ENCODE results near the gene DBET. TPM values are rescaled to one million over a fixed set of nuclear protein-coding genes. Genes with fewer than 3 reads are reported as not detected.
"Not testable (repeated sequence)": the region's sequence is repeated elsewhere in the genome, so short reads cannot be mapped to it uniquely, and the experiment has no call there.

DBET gene
- total RNA-seq, 1 donor from 2014 or later = not detected

DNA sequence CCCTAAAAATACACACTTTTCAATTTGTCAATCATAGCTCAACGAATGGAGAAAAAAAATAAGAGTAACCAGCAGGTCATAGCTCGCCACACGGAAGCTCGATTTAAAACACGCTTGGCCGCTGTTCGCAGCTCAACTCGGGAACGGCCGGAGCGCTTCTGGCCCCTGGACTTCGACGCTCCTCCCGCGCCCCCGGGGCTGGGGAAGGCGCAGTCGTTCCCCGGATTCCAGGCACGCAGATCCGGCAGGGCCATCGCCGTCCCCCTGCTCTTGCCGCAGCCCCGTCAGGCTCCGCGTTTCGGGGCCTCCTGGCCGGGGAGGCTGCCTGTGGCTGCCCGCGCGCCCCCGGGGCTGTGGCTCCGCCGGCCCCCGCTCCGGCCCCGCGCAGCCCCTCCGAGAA is 23.4 kb upstream of the DBET start:
- ATAC-seq; DNase-seq (ENCODE audit: missing footprints); intact Hi-C loops (cut with DNase I): not testable (repeated sequence)

DNA sequence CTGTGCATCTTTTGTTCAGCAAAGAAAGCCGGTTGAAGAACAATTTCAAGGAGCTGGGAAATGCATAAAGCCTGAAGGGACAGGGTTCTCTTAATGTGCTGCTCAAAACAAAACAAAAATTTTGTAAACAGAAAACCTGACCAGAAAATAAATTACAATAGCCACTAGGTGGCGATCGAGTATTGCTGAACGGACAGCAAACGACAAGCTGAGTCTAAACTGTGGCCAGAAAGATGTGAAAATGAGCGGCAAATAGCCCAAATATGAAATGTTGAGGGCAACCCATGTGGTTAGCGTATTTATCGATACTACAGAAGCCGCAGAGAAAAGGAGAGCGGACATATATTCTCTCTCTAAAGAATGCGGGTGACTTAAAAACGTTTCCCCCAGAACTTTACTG is 16.7 kb upstream of the DBET start:
- intact Hi-C loops (cut with DNase I); ATAC-seq; DNase-seq (ENCODE audit: missing footprints): not testable (repeated sequence)

- DNase-seq (ENCODE audit: missing footprints); ATAC-seq; intact Hi-C loops (cut with DNase I): not testable (repeated sequence)
These were observed 14.7 kb upstream of the DBET start for GRCh38 chr4:190049378-190050239.

DNA sequence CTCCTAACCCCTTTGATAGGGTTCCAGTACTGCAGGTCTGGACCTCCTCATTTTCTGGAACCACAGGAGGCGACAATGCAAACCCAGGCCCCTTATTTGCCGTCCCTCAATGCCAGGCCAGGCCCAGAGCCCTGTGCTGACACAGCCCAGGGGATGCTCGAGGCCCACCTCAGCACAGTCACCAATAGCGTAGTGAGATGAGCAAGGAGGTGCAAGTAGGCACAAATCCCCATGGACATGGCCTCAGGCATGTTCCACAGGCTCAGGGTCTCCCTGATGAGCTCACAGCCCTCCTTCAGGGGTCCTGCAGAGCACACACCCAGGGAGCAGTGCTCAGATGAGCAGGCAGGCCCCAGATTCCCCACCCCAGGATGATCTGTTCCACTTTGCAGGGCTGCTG is 5.3 kb upstream of the DBET start:
- intact Hi-C loops (cut with DNase I); ATAC-seq; DNase-seq (ENCODE audit: missing footprints): not testable (repeated sequence)

GRCh38 chr4:190064805-190065204 is 503 bp downstream of the DBET start:
- intact Hi-C loops (cut with DNase I); ATAC-seq; DNase-seq (ENCODE audit: missing footprints): not testable (repeated sequence)

DNA sequence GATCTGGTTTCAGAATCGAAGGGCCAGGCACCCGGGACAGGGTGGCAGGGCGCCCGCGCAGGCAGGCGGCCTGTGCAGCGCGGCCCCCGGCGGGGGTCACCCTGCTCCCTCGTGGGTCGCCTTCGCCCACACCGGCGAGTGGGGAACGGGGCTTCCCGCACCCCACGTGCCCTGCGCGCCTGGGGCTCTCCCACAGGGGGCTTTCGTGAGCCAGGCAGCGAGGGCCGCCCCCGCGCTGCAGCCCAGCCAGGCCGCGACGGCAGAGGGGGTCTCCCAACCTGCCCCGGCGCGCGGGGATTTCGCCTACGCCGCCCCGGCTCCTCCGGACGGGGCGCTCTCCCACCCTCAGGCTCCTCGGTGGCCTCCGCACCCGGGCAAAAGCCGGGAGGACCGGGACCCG is 4.0 kb downstream of the DBET start:
- ATAC-seq; DNase-seq (ENCODE audit: missing footprints); intact Hi-C loops (cut with DNase I): not testable (repeated sequence)

- intact Hi-C loops (cut with DNase I); DNase-seq (ENCODE audit: missing footprints); ATAC-seq: not testable (repeated sequence)
These were observed 28.8 kb downstream of the DBET start for GRCh38 chr4:190093052-190093451.

GRCh38 chr4:190094031-190094430 is 29.7 kb downstream of the DBET start:
- ATAC-seq; DNase-seq (ENCODE audit: missing footprints); intact Hi-C loops (cut with DNase I): not testable (repeated sequence)

- intact Hi-C loops (cut with DNase I); ATAC-seq; DNase-seq (ENCODE audit: missing footprints): not testable (repeated sequence)
These were observed 31.0 kb downstream of the DBET start for GRCh38 chr4:190095335-190095734.

DNA sequence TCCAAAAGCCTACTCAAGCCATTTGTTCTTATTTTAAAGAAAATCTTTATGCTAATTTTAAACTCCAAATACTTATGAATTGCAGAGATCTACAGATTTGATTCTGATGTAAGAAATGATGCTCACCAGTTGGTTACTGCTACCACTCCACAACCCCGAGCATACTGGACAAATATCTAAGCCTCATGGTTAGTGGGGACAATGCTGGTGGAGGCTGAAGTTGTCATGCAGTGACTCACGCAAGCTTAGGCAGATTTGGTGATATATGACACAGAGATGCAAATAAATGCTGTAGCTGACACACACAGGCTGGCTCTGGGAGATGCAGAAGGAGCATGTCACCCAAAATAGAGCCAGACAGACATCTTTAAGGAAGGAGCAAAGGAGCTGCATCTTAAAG is 35.3 kb downstream of the DBET start:
- intact Hi-C loops (cut with DNase I); ATAC-seq; DNase-seq (ENCODE audit: missing footprints): not testable (repeated sequence)

DNA sequence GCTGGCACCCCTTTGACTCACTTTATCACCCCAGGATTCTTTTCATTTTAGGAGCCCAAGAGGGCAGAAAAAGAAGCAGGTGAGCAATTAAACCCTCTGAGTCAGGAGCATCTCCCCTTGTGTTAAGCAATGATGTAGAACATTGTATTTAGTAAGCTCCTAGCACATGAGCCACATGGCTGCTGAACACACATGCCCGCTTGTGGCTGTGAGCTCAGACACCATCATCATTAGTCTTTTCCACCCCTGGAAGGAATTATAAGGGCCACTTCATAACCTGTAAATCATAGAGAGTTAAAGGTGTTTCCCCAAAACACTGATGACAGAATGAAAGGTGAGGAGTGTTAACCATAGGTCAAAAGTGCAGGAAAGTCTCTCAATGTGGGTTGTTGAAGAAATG is 37.2 kb downstream of the DBET start:
- ATAC-seq; DNase-seq (ENCODE audit: missing footprints); intact Hi-C loops (cut with DNase I): not testable (repeated sequence)

GRCh38 chr4:190106191-190106590 is 41.9 kb downstream of the DBET start:
- DNase-seq (ENCODE audit: missing footprints); ATAC-seq; intact Hi-C loops (cut with DNase I): not testable (repeated sequence)

- intact Hi-C loops (cut with DNase I); ATAC-seq: not testable (repeated sequence)
These were observed 42.5 kb downstream of the DBET start for GRCh38 chr4:190106611-190107480.

DNA sequence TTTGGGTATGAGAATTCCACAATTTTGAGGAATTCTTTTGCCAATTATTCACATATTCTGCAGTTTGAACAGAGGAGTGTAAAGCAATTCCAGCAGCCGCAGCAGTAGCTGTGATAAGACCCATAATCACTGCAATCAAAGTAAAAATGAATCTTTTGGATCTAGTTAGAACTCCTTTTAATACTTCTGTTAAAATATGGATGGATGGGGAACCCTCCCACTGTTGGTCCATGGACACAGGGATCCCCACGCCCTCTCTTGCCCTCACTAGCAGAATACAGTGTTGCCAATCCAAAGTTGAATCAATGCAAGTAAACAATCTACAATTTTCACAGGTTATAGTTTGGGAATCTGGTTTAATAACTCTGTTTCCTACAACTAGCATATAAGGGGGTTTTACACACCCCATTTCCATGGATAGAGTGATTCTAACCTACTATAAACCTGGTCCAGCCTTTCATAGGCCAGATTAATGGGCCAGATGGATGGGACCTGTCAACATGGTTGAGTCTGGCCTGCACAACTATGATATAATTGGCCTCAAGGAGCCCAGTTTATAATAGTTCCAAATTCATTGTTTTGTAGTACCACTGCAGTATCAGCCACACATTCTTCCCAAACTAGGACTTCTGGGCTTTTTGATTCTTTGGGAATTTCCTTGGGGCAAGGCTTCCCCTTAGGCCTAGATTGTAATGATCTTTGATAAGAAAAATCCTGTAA is 43.6 kb downstream of the DBET start:
- intact Hi-C loops (cut with DNase I); DNase-seq (ENCODE audit: missing footprints); ATAC-seq: not testable (repeated sequence)

More at GRCh38 chr4:190106611-190107480, 42.5 kb downstream of the DBET start:
- not testable (repeated sequence) for DNase-seq (ENCODE audit: missing footprints)

DNA sequence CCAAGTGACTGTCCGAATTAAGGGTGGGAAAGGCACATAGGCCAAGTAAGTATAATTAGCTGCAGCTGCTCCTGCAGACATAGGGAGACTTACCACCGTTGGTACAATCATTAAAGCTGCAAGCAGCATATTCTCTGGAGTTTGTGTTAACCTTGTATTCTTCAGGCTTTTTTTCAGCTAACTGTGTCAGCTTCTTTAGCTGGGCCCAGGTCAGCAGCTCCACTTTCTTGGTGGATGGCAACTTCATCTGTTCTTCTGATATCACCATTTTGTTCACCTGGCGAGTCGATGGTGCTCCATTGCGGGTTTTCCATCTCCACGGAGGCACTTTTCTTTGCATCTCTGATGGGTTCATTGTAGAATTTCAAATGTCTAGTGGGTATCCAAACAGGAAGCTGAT is 44.5 kb downstream of the DBET start:
- DNase-seq (ENCODE audit: missing footprints) = not testable (repeated sequence)

DNA sequence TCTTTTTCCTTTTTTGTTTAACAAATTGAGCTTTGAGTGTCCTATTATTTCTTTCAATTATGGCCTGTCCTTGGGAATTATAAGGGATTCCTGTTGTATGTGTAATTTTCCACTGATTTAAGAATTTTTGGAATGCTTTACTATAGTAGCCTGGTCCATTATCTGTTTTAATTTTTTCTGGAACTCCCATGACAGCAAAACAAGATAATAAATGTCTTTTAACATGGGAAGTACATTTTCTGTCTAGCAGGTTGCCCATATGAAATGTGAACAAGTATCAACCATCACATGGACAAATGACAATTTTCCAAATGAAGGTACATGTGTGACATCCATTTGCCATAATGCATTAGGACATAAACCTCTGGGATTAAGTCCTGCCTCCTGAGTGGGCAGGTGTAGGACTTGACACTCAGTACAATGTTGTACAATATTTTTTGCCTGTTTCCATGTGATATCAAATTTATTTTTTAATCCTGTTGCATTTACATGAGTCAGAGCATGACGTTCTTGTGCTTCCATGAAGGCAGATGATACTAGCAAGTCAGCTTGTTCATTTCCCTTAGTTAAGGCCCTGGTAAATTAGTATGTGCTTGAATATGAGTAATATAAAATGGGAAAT is 45.2 kb downstream of the DBET start:
- DNase-seq (ENCODE audit: missing footprints); intact Hi-C loops (cut with DNase I); ATAC-seq: not testable (repeated sequence)

More for the DNA sequence above, 44.5 kb downstream of the DBET start:
- ATAC-seq; intact Hi-C loops (cut with DNase I): not testable (repeated sequence)

DNA sequence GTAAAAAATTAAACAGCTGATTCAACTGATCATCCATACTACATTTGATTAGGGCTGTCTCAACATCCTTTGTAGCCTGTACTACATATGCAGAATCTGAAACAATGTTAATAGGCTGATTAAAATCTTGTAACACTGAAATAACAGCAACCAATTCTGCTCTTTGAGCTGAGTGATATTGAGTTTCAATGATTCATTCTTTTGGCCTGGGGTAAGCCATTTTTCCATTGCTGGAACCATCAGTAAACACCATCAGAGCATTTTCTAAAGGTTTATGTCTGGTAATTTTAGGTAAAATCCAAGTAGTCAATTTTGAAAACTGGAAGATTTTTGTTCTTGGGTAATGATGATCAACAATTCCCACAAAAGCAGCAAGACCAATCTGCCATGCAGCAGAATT is 45.7 kb downstream of the DBET start:
- intact Hi-C loops (cut with DNase I); DNase-seq (ENCODE audit: missing footprints); ATAC-seq: not testable (repeated sequence)
